ENCODE measurements around the gene UBXN7.

DNA sequence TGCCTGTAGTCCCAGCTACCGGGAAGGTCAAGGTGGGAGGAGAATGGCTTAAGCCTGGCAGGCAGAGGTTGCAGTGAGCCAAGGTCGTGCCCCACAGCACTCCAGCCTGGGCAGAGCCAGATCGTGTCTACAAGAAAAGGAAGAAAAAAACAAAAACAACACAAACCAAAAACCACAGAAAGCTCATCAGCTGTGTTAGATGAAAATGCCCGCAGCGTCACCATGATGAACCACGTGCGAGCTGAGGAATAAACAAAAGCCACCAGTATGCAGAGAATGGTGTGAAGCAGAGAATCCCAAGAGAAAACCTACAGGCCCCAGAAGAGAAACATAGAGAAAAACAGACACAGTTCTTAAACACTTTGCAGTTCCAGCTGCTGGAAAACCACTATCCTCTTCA, 74.3 kb downstream of the UBXN7 start:
- TF ChIP-seq, protein P1, sequence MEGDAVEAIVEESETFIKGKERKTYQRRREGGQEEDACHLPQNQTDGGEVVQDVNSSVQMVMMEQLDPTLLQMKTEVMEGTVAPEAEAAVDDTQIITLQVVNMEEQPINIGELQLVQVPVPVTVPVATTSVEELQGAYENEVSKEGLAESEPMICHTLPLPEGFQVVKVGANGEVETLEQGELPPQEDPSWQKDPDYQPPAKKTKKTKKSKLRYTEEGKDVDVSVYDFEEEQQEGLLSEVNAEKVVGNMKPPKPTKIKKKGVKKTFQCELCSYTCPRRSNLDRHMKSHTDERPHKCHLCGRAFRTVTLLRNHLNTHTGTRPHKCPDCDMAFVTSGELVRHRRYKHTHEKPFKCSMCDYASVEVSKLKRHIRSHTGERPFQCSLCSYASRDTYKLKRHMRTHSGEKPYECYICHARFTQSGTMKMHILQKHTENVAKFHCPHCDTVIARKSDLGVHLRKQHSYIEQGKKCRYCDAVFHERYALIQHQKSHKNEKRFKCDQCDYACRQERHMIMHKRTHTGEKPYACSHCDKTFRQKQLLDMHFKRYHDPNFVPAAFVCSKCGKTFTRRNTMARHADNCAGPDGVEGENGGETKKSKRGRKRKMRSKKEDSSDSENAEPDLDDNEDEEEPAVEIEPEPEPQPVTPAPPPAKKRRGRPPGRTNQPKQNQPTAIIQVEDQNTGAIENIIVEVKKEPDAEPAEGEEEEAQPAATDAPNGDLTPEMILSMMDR (IDR thresholded peaks at IDR 0.05): no peak
- TF ChIP-seq RXRA (IDR thresholded peaks at IDR 0.05; ENCODE audit: borderline replicate concordance, low read depth) (no peak), RAD21 (IDR thresholded peaks at IDR 0.05; ENCODE audit: low read length) (no peak), SMC3 (IDR thresholded peaks at IDR 0.05; ENCODE audit: low read depth, low read length) (no peak), RFX5 (IDR thresholded peaks at IDR 0.05; ENCODE audit: low read length) (no peak), GABPA (IDR thresholded peaks at IDR 0.05; ENCODE audit: low read depth) (no peak)
- TF ChIP-seq, protein P2, sequence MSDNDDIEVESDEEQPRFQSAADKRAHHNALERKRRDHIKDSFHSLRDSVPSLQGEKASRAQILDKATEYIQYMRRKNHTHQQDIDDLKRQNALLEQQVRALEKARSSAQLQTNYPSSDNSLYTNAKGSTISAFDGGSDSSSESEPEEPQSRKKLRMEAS (IDR thresholded peaks at IDR 0.05; ENCODE audit: low read depth): no peak

Measured in SK-N-SH (cell line).